SK-N-SH treated with all-trans-retinoic acid at 6 μM for 48 hours (cell line): ENCODE data around the gene COMMD10.

Experiments used
- BACH2 ChIP-seq: fragments of 250-450 bp; sonication (Bioruptor Pico); IDR thresholded peaks from 2 replicates; pipeline ENCODE4 v1.9.0; 2021; ENCODE audit warnings: mild to moderate bottlenecking, borderline replicate concordance
- ESRRG ChIP-seq: fragments of 250-450 bp; sonication (Bioruptor Pico); IDR thresholded peaks from 2 replicates; pipeline ENCODE4 v1.6.1; 2021; ENCODE audit warnings: mild to moderate bottlenecking
- GLIS3 ChIP-seq: fragments of 250-450 bp; sonication (Bioruptor Pico); IDR thresholded peaks from 2 replicates; pipeline ENCODE4 v1.5.0; 2020; ENCODE audit warnings: mild to moderate bottlenecking, moderate library complexity
- ISL1 ChIP-seq: fragments of 250-450 bp; sonication (Bioruptor Pico); IDR thresholded peaks from 2 replicates; pipeline ENCODE4 v2.1.2; 2022; ENCODE audit warnings: mild to moderate bottlenecking, moderate library complexity
- RARB ChIP-seq: fragments of 250-450 bp; sonication (Bioruptor Pico); IDR thresholded peaks from 2 replicates; pipeline ENCODE4 v1.8.0; 2021; ENCODE audit warnings: mild to moderate bottlenecking, moderate library complexity
- ZFP3 ChIP-seq: fragments of 250-450 bp; sonication (Bioruptor Pico); IDR thresholded peaks from 2 replicates; pipeline ENCODE4 v1.5.0; 2020; ENCODE audit warnings: mild to moderate bottlenecking, moderate library complexity
- ZFP30 ChIP-seq: fragments of 450-650 bp; formaldehyde crosslinking; IDR thresholded peaks from 2 replicates; pipeline ENCODE4 v1.5.0; 2022; ENCODE audit warnings: mild to moderate bottlenecking, moderate library complexity
- ZNF565 ChIP-seq: fragments of 450-650 bp; formaldehyde crosslinking; conservative IDR thresholded peaks from 2 replicates; pipeline ENCODE4 v1.5.0; 2020; ENCODE audit warnings: low read depth, mild to moderate bottlenecking, moderate library complexity
- ZNF70 ChIP-seq: fragments of 450-650 bp; formaldehyde crosslinking; IDR thresholded peaks from 2 replicates; pipeline ENCODE4 v1.5.0; 2020; ENCODE audit warnings: mild to moderate bottlenecking, moderate library complexity
- TF ChIP-seq, protein P1 (sequence below): fragments of 250-450 bp; sonication (Bioruptor Pico); IDR thresholded peaks from 2 replicates; pipeline ENCODE4 v1.8.0; 2020; ENCODE audit warnings: mild to moderate bottlenecking, moderate library complexity, borderline replicate concordance
- TF ChIP-seq, protein P2 (sequence below): fragments of 250-450 bp; sonication (Bioruptor Pico); IDR thresholded peaks from 2 replicates; pipeline ENCODE4 v1.5.0; 2020; ENCODE audit warnings: mild to moderate bottlenecking, moderate library complexity

DNA sequence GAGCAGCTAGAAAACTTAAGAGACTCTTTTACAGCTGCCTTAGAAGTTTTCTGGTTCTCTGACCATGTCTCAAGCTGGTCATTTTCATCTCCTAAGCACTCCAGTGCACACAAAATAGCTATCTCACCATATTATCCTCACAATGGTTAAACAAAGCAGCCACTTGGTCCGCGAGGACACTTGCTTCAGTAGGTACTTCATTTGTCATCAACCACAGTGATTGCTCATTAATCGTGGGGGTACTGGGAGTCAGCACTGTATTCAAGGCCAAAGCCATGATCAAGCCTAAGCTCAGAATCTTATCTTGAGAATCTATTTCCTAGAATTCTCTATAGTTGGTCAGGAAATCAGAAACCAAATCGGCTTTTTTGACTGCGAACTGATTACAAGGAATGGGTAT lies 49.7 kb upstream of the COMMD10 start:
- TF ChIP-seq ZFP3 (CRISPR knock-in tag) (no peak), ZNF70 (CRISPR knock-in tag) (no peak), RARB (CRISPR knock-in tag) (no peak), GLIS3 (CRISPR knock-in tag) (no peak), ESRRG (no peak), ZNF565 (CRISPR knock-in tag) (no peak), ISL1 (no peak), BACH2 (no peak), ZFP30 (no peak)
- TF ChIP-seq, protein P1, sequence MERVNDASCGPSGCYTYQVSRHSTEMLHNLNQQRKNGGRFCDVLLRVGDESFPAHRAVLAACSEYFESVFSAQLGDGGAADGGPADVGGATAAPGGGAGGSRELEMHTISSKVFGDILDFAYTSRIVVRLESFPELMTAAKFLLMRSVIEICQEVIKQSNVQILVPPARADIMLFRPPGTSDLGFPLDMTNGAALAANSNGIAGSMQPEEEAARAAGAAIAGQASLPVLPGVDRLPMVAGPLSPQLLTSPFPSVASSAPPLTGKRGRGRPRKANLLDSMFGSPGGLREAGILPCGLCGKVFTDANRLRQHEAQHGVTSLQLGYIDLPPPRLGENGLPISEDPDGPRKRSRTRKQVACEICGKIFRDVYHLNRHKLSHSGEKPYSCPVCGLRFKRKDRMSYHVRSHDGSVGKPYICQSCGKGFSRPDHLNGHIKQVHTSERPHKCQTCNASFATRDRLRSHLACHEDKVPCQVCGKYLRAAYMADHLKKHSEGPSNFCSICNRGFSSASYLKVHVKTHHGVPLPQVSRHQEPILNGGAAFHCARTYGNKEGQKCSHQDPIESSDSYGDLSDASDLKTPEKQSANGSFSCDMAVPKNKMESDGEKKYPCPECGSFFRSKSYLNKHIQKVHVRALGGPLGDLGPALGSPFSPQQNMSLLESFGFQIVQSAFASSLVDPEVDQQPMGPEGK (CRISPR knock-in tag), result no peak
- TF ChIP-seq, protein P2, sequence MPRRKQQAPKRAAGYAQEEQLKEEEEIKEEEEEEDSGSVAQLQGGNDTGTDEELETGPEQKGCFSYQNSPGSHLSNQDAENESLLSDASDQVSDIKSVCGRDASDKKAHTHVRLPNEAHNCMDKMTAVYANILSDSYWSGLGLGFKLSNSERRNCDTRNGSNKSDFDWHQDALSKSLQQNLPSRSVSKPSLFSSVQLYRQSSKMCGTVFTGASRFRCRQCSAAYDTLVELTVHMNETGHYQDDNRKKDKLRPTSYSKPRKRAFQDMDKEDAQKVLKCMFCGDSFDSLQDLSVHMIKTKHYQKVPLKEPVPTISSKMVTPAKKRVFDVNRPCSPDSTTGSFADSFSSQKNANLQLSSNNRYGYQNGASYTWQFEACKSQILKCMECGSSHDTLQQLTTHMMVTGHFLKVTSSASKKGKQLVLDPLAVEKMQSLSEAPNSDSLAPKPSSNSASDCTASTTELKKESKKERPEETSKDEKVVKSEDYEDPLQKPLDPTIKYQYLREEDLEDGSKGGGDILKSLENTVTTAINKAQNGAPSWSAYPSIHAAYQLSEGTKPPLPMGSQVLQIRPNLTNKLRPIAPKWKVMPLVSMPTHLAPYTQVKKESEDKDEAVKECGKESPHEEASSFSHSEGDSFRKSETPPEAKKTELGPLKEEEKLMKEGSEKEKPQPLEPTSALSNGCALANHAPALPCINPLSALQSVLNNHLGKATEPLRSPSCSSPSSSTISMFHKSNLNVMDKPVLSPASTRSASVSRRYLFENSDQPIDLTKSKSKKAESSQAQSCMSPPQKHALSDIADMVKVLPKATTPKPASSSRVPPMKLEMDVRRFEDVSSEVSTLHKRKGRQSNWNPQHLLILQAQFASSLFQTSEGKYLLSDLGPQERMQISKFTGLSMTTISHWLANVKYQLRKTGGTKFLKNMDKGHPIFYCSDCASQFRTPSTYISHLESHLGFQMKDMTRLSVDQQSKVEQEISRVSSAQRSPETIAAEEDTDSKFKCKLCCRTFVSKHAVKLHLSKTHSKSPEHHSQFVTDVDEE, result no peak
